Liver (tissue), 9 donors: ENCODE results near the gene MS4A15. TPM values are rescaled to one million over a fixed set of nuclear protein-coding genes. Genes with fewer than 3 reads are reported as not detected.

ENCODE experiments used
- DNase-seq: peaks from one replicate; pipeline ENCODE4 v3.0.0-alpha.2; 2017; ENCODE audit warnings: low spot score
- H3K27ac ChIP-seq, 2 donors: one replicate each; pipeline ENCODE4 v1.7.0; 2013; ENCODE audit warnings: inconsistent platforms in 2 of 2, low read length in 2 of 2, control low read depth in 1 of 2, low read depth in 1 of 2, mild to moderate bottlenecking in 1 of 2
- H3K27me3 ChIP-seq, 4 donors: one replicate each; pipeline versions ENCODE4 v1.6.1 to v1.7.0; 2013; ENCODE audit warnings: low read length in 3 of 4, inconsistent platforms in 1 of 4, mild to moderate bottlenecking in 1 of 4, moderate library complexity in 1 of 4; ENCODE audit not compliant: control insufficient read depth in 4 of 4, insufficient read depth in 4 of 4
- H3K36me3 ChIP-seq, 4 donors: one replicate each; pipeline versions ENCODE4 v1.6.1 to v1.7.0; 2013; ENCODE audit warnings: low read length in 3 of 4, mild to moderate bottlenecking in 3 of 4, low read depth in 1 of 4, moderate library complexity in 1 of 4; ENCODE audit not compliant: control insufficient read depth in 4 of 4, insufficient read depth in 3 of 4
- H3K4me1 ChIP-seq, 4 donors: one replicate each; pipeline versions ENCODE4 v1.6.1 to v1.7.0; 2013; ENCODE audit warnings: low read length in 3 of 4, mild to moderate bottlenecking in 3 of 4, moderate library complexity in 1 of 4; ENCODE audit not compliant: control insufficient read depth in 4 of 4, insufficient read depth in 4 of 4
- H3K4me3 ChIP-seq, 3 donors: one replicate each; pipeline versions ENCODE4 v1.6.1 to v1.7.0; 2013; ENCODE audit warnings: low read length in 3 of 3, control low read depth in 1 of 3, low read depth in 1 of 3, mild to moderate bottlenecking in 1 of 3
- H3K9ac ChIP-seq, 2 donors: one replicate each; pipeline ENCODE4 v1.7.0; 2013; ENCODE audit warnings: low read length in 2 of 2, mild to moderate bottlenecking in 2 of 2, moderate library complexity in 2 of 2, control low read depth in 1 of 2, low read depth in 1 of 2
- H3K9me3 ChIP-seq, 4 donors: one replicate each; pipeline versions ENCODE4 v1.6.1 to v1.7.0; 2013; ENCODE audit warnings: low read length in 3 of 4; ENCODE audit not compliant: control insufficient read depth in 4 of 4
- EGR1 ChIP-seq, 2 donors: IDR thresholded peaks; 2 replicates each; pipeline ENCODE4 v1.6.1; 2016 to 2018; ENCODE audit warnings: antibody characterized with exemption in 2 of 2, low read depth in 2 of 2
- FOXA1 ChIP-seq: IDR thresholded peaks from 2 replicates; pipeline ENCODE4 v1.6.1; 2016; ENCODE audit warnings: antibody characterized with exemption
- FOXA2 ChIP-seq: IDR thresholded peaks from 2 replicates; pipeline ENCODE4 v1.6.1; 2016; ENCODE audit warnings: antibody characterized with exemption
- HNF4A ChIP-seq, 2 donors: conservative IDR thresholded peaks; 2 replicates each; pipeline ENCODE4 v1.6.1; 2016; ENCODE audit warnings: antibody characterized with exemption in 2 of 2, mild to moderate bottlenecking in 2 of 2
- HNF4G ChIP-seq: IDR thresholded peaks from 2 replicates; pipeline ENCODE4 v1.6.1; 2016; ENCODE audit warnings: antibody characterized with exemption
- JUND ChIP-seq, 2 donors: IDR thresholded peaks; 2 replicates each; pipeline ENCODE4 v1.6.1; 2016; ENCODE audit warnings: antibody characterized with exemption in 2 of 2
- NR2F2 ChIP-seq: IDR thresholded peaks from 2 replicates; pipeline ENCODE4 v1.6.1; 2016; ENCODE audit warnings: antibody characterized with exemption
- RAD21 ChIP-seq, 2 donors: IDR thresholded peaks; 2 replicates each; pipeline ENCODE4 v1.6.1; 2016; ENCODE audit warnings: antibody characterized with exemption in 2 of 2, mild to moderate bottlenecking in 2 of 2
- SP1 ChIP-seq: IDR thresholded peaks from 2 replicates; pipeline ENCODE4 v1.6.1; 2018; ENCODE audit warnings: antibody characterized with exemption, mild to moderate bottlenecking
- TAF1 ChIP-seq: conservative IDR thresholded peaks from 2 replicates; pipeline ENCODE4 v1.6.1; 2016; ENCODE audit warnings: antibody characterized with exemption, mild to moderate bottlenecking
- YY1 ChIP-seq: IDR thresholded peaks from 2 replicates; pipeline ENCODE4 v1.6.1; 2016; ENCODE audit warnings: antibody characterized with exemption, mild to moderate bottlenecking
- WGBS: extraction: QIAGEN DNeasy Blood & Tissue Kit; methylation state at CpG from one replicate; pipeline ENCODE4 v1.1.7; 2013; 5-methylcytosine and 5-hydroxymethylcytosine counted together
- polyA plus RNA-seq, 2 donors: library from polyadenylated mRNA; stranded (reverse) in 1 of 2; unstranded in 1 of 2; fragments of 200-250 nt in 1 of 2; fragments of >200 nt in 1 of 2; fragmentation: Nextera tagmentation in 1 of 2; extraction: Ambion mirVana in 1 of 2; gene quantifications; one replicate each; pipeline versions ENCODE4 v1.2.1 to v1.2.3, GENCODE V29; 2013 to 2015
- total RNA-seq, 2 donors: library from RNA; depleted of rRNA; stranded (reverse); fragments of >200 nt; gene quantifications; one replicate each; pipeline ENCODE4 v1.2.3, GENCODE V29; 2014
- TF ChIP-seq, protein P1 (sequence below): IDR thresholded peaks from 2 replicates; pipeline ENCODE4 v1.6.1; 2016; ENCODE audit warnings: antibody characterized with exemption
- TF ChIP-seq, protein P2 (sequence below): IDR thresholded peaks from 2 replicates; pipeline ENCODE4 v1.6.1; 2016; ENCODE audit warnings: antibody characterized with exemption
- TF ChIP-seq, protein P3 (sequence below): IDR thresholded peaks from 2 replicates; pipeline ENCODE4 v1.6.1; 2016; ENCODE audit warnings: antibody characterized with exemption
- TF ChIP-seq, protein P4 (sequence below): fragments of 150-350 bp; IDR thresholded peaks from 2 replicates; pipeline ENCODE4 v1.5.1; 2017; ENCODE audit warnings: improper control_type of control experiment, low read depth, low read length; ENCODE audit not compliant: missing input control
- TF ChIP-seq, protein P5 (sequence below): IDR thresholded peaks from 2 replicates; pipeline ENCODE4 v1.6.1; 2016; ENCODE audit warnings: antibody characterized with exemption, mild to moderate bottlenecking
- donor health status: healthy.
- donor health status: healthy.
- donor health status: healthy.
- donor health status: healthy.
- donor health status: healthy.

Gene MS4A15
- total and polyA plus RNA-seq, 4 donors = not detected

DNA sequence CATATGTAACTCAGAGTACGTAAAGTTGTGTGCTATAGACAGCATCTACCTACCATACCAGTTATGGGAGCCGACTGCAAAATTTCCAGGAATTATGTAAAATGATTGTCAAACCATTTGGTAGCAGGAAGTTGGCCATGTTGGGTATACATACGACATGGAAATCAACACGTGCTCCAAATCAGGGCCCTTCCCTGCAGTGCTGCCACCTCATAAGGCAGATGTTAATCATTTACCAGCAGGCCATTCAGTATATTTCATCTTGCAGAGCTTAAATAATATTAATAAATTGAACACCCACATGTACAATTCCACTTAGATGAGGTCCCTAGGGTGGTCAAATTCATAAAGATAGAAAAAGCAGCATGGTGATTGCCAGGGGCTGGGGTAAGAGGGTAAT lies 22.4 kb upstream of the MS4A15 start:
- TF ChIP-seq RAD21 (IDR thresholded peaks at IDR 0.05) (no peak), TAF1 (no peak), YY1 (no peak), SP1 (no peak), HNF4A (conservative IDR thresholded peaks at IDR 0.05) (no peak), FOXA1 (no peak), NR2F2 (no peak), FOXA2 (no peak)
- TF ChIP-seq, protein P1, sequence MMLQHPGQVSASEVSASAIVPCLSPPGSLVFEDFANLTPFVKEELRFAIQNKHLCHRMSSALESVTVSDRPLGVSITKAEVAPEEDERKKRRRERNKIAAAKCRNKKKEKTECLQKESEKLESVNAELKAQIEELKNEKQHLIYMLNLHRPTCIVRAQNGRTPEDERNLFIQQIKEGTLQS = no peak
- TF ChIP-seq, protein P2, sequence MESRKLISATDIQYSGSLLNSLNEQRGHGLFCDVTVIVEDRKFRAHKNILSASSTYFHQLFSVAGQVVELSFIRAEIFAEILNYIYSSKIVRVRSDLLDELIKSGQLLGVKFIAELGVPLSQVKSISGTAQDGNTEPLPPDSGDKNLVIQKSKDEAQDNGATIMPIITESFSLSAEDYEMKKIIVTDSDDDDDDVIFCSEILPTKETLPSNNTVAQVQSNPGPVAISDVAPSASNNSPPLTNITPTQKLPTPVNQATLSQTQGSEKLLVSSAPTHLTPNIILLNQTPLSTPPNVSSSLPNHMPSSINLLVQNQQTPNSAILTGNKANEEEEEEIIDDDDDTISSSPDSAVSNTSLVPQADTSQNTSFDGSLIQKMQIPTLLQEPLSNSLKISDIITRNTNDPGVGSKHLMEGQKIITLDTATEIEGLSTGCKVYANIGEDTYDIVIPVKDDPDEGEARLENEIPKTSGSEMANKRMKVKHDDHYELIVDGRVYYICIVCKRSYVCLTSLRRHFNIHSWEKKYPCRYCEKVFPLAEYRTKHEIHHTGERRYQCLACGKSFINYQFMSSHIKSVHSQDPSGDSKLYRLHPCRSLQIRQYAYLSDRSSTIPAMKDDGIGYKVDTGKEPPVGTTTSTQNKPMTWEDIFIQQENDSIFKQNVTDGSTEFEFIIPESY = no peak
- TF ChIP-seq, protein P3, sequence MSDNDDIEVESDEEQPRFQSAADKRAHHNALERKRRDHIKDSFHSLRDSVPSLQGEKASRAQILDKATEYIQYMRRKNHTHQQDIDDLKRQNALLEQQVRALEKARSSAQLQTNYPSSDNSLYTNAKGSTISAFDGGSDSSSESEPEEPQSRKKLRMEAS = no peak
- no peak overlapping the region for H3K4me3 ChIP-seq
- WGBS = 80% methylated on average over 4 of the region's 4 CpGs
- H3K4me1 ChIP-seq = no peaks in the 10 kb centered on the region
- no peak for DNase-seq
- H3K36me3 ChIP-seq = no peaks in the 10 kb centered on the region
- H3K9ac ChIP-seq = no peak overlapping the region
- no peaks in the 10 kb centered on the region for H3K9me3 ChIP-seq
- no peak overlapping the region for H3K27ac ChIP-seq
- peaks cover 0 to 8% (median 1%) of the 10 kb centered on the region in 4 donors for H3K27me3 ChIP-seq

DNA sequence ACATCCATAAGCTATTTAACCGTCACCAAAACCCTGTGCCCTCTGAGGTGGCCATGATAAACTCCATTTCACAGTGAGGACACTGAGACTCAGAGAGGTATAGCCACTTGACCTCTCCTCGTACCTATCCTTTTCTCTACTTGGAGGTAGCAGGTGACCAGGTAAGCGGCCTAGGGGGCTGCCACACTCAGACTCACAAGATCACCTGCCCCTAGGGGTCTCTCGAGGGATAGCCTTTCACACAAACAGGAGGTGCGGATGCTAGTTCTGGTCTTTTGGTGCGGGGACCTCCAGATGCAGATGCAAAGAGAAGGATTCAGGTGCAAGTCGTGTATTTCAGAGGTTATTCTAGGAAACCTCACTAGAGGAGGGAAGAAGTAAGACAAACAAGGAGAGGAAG lies 17.6 kb upstream of the MS4A15 start:
- peaks cover 0 to 9% (median 1%) of the 10 kb centered on the region in 4 donors for H3K27me3 ChIP-seq
- no peaks in the 10 kb centered on the region for H3K4me1 ChIP-seq
- no peak overlapping the region for H3K4me3 ChIP-seq
- TF ChIP-seq YY1 (no peak), NR2F2 (no peak), EGR1 (IDR thresholded peaks at IDR 0.05; ENCODE audit: low read depth in 2 of 2) (no peak), HNF4G (no peak), JUND (IDR thresholded peaks at IDR 0.05) (no peak), TAF1 (no peak), RAD21 (IDR thresholded peaks at IDR 0.05) (no peak)
- TF ChIP-seq, protein P3 = no peak
- TF ChIP-seq, protein P2 = no peak
- TF ChIP-seq, protein P4, sequence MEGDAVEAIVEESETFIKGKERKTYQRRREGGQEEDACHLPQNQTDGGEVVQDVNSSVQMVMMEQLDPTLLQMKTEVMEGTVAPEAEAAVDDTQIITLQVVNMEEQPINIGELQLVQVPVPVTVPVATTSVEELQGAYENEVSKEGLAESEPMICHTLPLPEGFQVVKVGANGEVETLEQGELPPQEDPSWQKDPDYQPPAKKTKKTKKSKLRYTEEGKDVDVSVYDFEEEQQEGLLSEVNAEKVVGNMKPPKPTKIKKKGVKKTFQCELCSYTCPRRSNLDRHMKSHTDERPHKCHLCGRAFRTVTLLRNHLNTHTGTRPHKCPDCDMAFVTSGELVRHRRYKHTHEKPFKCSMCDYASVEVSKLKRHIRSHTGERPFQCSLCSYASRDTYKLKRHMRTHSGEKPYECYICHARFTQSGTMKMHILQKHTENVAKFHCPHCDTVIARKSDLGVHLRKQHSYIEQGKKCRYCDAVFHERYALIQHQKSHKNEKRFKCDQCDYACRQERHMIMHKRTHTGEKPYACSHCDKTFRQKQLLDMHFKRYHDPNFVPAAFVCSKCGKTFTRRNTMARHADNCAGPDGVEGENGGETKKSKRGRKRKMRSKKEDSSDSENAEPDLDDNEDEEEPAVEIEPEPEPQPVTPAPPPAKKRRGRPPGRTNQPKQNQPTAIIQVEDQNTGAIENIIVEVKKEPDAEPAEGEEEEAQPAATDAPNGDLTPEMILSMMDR = no peak
- TF ChIP-seq, protein P5, sequence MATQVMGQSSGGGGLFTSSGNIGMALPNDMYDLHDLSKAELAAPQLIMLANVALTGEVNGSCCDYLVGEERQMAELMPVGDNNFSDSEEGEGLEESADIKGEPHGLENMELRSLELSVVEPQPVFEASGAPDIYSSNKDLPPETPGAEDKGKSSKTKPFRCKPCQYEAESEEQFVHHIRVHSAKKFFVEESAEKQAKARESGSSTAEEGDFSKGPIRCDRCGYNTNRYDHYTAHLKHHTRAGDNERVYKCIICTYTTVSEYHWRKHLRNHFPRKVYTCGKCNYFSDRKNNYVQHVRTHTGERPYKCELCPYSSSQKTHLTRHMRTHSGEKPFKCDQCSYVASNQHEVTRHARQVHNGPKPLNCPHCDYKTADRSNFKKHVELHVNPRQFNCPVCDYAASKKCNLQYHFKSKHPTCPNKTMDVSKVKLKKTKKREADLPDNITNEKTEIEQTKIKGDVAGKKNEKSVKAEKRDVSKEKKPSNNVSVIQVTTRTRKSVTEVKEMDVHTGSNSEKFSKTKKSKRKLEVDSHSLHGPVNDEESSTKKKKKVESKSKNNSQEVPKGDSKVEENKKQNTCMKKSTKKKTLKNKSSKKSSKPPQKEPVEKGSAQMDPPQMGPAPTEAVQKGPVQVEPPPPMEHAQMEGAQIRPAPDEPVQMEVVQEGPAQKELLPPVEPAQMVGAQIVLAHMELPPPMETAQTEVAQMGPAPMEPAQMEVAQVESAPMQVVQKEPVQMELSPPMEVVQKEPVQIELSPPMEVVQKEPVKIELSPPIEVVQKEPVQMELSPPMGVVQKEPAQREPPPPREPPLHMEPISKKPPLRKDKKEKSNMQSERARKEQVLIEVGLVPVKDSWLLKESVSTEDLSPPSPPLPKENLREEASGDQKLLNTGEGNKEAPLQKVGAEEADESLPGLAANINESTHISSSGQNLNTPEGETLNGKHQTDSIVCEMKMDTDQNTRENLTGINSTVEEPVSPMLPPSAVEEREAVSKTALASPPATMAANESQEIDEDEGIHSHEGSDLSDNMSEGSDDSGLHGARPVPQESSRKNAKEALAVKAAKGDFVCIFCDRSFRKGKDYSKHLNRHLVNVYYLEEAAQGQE = no peak
- TF ChIP-seq, protein P1 = no peak
- H3K36me3 ChIP-seq = no peaks in the 10 kb centered on the region
- no peak overlapping the region for H3K27ac ChIP-seq
- H3K9ac ChIP-seq = no peak overlapping the region
- 60% methylated on average over 7 of the region's 7 CpGs for WGBS
- H3K9me3 ChIP-seq = peaks cover 0 to 7% (median 0%) of the 10 kb centered on the region in 4 donors
- no peak for DNase-seq
